ENCODE measurements around the gene CCNY.

CCNY gene

DNA sequence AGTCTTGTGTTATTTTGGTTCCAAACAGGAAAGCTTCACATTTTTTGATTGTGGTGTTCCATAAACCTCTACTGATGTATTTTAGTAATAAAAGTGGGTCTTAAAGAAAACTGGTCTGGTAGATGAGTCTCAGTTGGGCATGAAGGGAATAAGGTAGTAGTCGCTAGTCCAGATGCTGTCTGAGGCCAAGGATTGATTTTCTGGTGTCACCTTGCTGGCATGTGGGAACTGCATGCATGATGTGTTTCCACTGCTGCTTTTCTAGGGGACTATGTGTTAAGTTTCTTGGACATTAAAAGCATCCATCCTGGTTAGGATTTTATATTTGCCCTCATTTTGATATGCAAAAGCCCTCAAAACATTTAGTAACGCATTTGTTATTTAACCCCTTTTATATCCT, 145.1 kb downstream of the CCNY start:
- POLR2A ChIA-PET = no interaction called here
- CTCF ChIA-PET = no interaction called here
- 94% methylated on average over 2 of the region's 2 CpGs for WGBS (ENCODE audit: insufficient coverage)

DNA sequence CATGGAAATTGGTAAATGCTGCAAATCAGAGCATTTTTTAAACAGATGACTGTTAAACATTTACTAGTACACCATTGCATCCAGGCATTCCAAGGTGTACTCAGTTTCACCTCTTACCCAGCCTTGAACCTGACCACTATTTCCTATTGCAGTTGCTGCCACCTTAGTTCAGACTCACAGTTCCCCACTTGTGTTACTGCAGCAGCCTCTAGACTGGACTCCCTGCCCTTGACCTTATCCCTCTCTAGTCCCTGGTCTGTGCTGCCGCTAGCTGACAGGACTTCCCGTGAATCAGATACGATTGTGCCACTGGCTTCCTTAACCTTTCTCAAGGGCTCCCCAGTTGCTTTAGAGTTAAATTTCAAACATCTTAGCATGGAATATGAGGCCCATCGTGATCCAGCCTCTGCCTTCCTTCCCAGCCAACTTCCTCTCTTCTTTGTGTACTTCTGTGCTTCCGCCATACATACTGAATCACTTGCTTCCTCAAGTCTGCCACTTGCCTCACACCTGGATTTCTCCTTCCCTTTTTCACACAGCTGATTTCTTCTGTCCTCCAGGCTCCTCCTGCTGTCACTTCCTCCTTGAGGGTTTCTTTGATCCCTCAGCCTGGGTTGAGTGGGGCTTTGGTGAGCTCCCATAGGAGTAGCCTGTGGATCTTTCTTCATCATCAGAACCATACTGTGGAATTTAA, 150.1 kb downstream of the CCNY start:
- peak in 2 of 3 donors; percentile 42 to 56 for DNase-seq
- Histone ChIP-seq H3K27ac (ENCODE audit: insufficient read depth in 1 of 2, low read depth in 1 of 2, low read length in 2 of 2, poor library complexity in 1 of 2, severe bottlenecking in 2 of 2) (no peak overlapping the region), H3K4me3 (ENCODE audit: control insufficient read depth in 1 of 7, extremely low read depth in 1 of 7, insufficient read depth in 4 of 7, low read depth in 2 of 7, low read length in 6 of 7) (no peak overlapping the region), H3K9me3 (ENCODE audit: control extremely low read depth in 1 of 5, control insufficient read depth in 4 of 5, insufficient read depth in 2 of 5, low read depth in 1 of 5, low read length in 4 of 5) (no peaks in the 10 kb centered on the region), H3K27me3 (replicated peaks in 2 of 5; ENCODE audit: control insufficient read depth in 4 of 5, insufficient read depth in 5 of 5, low read length in 4 of 5) (no peaks in the 10 kb centered on the region), H3K36me3 (ENCODE audit: control insufficient read depth in 4 of 4, insufficient read depth in 4 of 4, low read length in 3 of 4) (peaks cover 7 to 22% (median 17%) of the 10 kb centered on the region in 4 experiments), H3K4me1 (ENCODE audit: control extremely low read depth in 1 of 4, control insufficient read depth in 4 of 4, insufficient read depth in 4 of 4, low read length in 3 of 4) (peaks cover 0 to 14% (median 6%) of the 10 kb centered on the region in 4 experiments)
- WGBS (ENCODE audit: insufficient coverage) = 70% methylated on average over 5 of the region's 5 CpGs
- ChIA-PET POLR2A (no interaction called here), CTCF (no interaction called here)

More for the DNA sequence above, 145.1 kb downstream of the CCNY start:
- Histone ChIP-seq H3K9me3 (ENCODE audit: control extremely low read depth in 1 of 5, control insufficient read depth in 4 of 5, insufficient read depth in 2 of 5, low read depth in 1 of 5, low read length in 4 of 5) (no peaks in the 10 kb centered on the region), H3K4me3 (ENCODE audit: control insufficient read depth in 1 of 7, extremely low read depth in 1 of 7, insufficient read depth in 4 of 7, low read depth in 2 of 7, low read length in 6 of 7) (no peak overlapping the region), H3K36me3 (ENCODE audit: control insufficient read depth in 4 of 4, insufficient read depth in 4 of 4, low read length in 3 of 4) (peaks cover 3 to 12% (median 10%) of the 10 kb centered on the region in 4 experiments), H3K4me1 (ENCODE audit: control extremely low read depth in 1 of 4, control insufficient read depth in 4 of 4, insufficient read depth in 4 of 4, low read length in 3 of 4) (peaks cover 0 to 5% (median 4%) of the 10 kb centered on the region in 4 experiments), H3K27ac (ENCODE audit: insufficient read depth in 1 of 2, low read depth in 1 of 2, low read length in 2 of 2, poor library complexity in 1 of 2, severe bottlenecking in 2 of 2) (no peak overlapping the region), H3K27me3 (replicated peaks in 2 of 5; ENCODE audit: control insufficient read depth in 4 of 5, insufficient read depth in 5 of 5, low read length in 4 of 5) (no peaks in the 10 kb centered on the region)
- DNase-seq = no peak

DNA sequence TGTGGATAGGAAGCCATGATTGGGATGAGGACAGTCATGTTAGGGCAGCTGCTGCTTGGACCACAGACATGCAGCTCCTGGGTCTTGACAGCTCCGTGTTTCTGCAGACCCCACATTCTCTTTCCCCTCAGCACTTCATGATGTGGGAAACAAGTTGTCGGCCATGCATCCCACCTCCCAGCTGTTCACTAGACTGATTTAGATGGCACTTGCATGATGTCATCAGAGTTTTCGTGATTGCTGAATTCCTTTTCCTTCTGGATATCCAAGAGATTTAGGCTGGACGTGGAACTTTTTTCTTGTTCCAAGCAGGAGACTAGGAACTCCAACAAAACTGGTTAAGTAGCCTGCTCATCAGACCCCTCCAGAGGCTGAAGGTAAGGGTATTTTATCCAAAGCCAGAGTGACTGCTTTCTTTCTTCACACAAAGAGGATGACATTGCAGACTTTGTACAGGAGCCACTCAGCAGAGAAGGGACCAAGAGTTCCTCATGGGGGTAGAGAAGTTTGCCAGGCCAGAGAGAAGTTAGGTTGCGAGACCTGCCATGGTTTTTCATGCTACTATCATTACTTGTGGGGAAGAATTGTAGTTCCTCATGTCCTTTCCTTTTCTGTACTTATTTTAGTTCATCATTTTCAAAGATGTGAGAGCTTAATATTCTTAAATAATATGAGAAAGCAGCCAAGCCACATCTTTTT, 151.2 kb downstream of the CCNY start:
- ChIA-PET CTCF (no interaction called here), POLR2A (no interaction called here)
- peaks cover 0 to 14% (median 6%) of the 10 kb centered on the region in 4 experiments for H3K4me1 ChIP-seq (ENCODE audit: control extremely low read depth in 1 of 4, control insufficient read depth in 4 of 4, insufficient read depth in 4 of 4, low read length in 3 of 4)
- H3K4me3 ChIP-seq (ENCODE audit: control insufficient read depth in 1 of 7, extremely low read depth in 1 of 7, insufficient read depth in 4 of 7, low read depth in 2 of 7, low read length in 6 of 7) = no peak overlapping the region
- H3K27ac ChIP-seq (ENCODE audit: insufficient read depth in 1 of 2, low read depth in 1 of 2, low read length in 2 of 2, poor library complexity in 1 of 2, severe bottlenecking in 2 of 2) = no peak overlapping the region
- H3K27me3 ChIP-seq (replicated peaks in 2 of 5; ENCODE audit: control insufficient read depth in 4 of 5, insufficient read depth in 5 of 5, low read length in 4 of 5) = no peaks in the 10 kb centered on the region
- DNase-seq = peak in 1 of 3 donors; percentile 22
- 96% methylated on average over 4 of the region's 5 CpGs for WGBS (ENCODE audit: insufficient coverage)
- H3K36me3 ChIP-seq (ENCODE audit: control insufficient read depth in 4 of 4, insufficient read depth in 4 of 4, low read length in 3 of 4) = peaks cover 7 to 22% (median 17%) of the 10 kb centered on the region in 4 experiments
- H3K9me3 ChIP-seq (ENCODE audit: control extremely low read depth in 1 of 5, control insufficient read depth in 4 of 5, insufficient read depth in 2 of 5, low read depth in 1 of 5, low read length in 4 of 5) = no peaks in the 10 kb centered on the region

DNA sequence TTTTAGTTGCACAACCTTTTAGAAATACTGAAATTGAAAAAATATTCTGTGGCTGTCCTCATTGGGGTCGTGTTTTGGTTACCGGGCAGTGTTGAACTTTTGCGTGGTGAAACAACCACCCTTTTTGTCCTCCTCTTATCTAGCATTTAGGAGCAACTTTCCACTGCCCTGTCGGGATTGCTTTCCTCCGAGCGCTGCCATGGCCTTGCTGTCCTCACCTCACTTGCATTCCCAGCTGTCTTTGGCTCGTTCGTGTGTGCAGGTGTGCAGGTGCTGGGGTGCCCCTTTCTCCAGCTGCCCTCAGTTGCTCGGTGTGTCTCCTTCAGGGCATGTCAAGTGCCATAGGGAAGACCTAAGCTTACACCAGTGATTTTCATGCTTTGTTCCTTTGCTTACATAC, 151.9 kb downstream of the CCNY start:
- POLR2A ChIA-PET = no interaction called here
- 98% methylated on average over 8 of the region's 9 CpGs for whole genome bisulfite sequencing (ENCODE audit: insufficient coverage)
- no peak overlapping the region for H3K4me3 ChIP-seq (ENCODE audit: control insufficient read depth in 1 of 7, extremely low read depth in 1 of 7, insufficient read depth in 4 of 7, low read depth in 2 of 7, low read length in 6 of 7)

DNA sequence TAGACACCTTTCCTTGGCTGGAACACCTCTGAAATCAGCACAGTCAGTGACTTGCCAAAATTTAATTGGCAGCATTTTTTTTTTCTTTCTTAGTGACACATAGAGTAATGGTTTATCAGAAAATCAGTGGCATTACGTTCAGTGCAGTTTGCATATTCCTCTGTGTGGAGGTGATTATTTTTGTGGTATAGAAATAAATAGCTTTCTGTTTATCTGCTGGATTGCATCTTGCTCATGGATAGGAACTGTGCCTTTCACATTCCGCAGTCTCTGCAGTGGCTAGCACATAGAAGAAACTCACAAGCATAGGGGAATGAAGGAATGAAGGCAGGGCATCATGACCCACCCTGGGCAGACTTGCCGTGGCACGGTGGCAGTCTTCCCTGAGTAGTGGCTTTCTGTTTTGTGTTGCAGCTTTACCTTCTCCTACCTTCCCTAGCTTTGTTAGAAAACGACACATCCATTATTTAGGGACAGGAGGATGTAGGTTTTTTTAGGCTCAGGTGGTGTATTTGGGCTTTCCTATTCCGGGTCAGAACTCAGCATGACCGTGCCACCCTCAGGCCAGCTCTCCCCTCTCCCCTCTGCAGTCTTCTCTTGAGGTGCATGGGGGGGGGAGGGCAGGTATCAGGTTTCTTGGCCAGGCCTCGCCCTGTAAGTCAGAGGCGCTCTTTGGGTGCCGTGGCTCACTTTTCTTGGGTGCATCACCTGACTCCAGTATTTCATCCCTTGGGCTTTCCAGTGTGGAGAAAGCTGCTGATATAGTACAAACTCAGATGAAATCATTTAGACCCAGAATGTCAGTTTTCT, 156.3 kb downstream of the CCNY start:
- no peak overlapping the region for H3K4me3 ChIP-seq (ENCODE audit: control insufficient read depth in 1 of 7, extremely low read depth in 1 of 7, insufficient read depth in 4 of 7, low read depth in 2 of 7, low read length in 6 of 7)
- H3K4me1 ChIP-seq (ENCODE audit: control extremely low read depth in 1 of 4, control insufficient read depth in 4 of 4, insufficient read depth in 4 of 4, low read length in 3 of 4) = peaks cover 0 to 12% (median 10%) of the 10 kb centered on the region in 4 experiments
- peak; percentile 10 to 55 (median 15) for DNase-seq
- POLR2A ChIA-PET = no interaction called here
- peaks cover 5 to 8% (median 7%) of the 10 kb centered on the region in 4 experiments for H3K36me3 ChIP-seq (ENCODE audit: control insufficient read depth in 4 of 4, insufficient read depth in 4 of 4, low read length in 3 of 4)
- no peaks in the 10 kb centered on the region for H3K27me3 ChIP-seq (replicated peaks in 2 of 5; ENCODE audit: control insufficient read depth in 4 of 5, insufficient read depth in 5 of 5, low read length in 4 of 5)
- CTCF ChIA-PET = interaction anchor here (0.7 to 1.0 kb wide), 2 partner anchors 9 to 12 kb away, joined by 3 read pairs; no protein-coding TSS in a partner anchor
- no peak overlapping the region for H3K27ac ChIP-seq (ENCODE audit: insufficient read depth in 1 of 2, low read depth in 1 of 2, low read length in 2 of 2, poor library complexity in 1 of 2, severe bottlenecking in 2 of 2)
- WGBS (ENCODE audit: insufficient coverage) = 95% methylated on average over 5 of the region's 10 CpGs
- H3K9me3 ChIP-seq (ENCODE audit: control extremely low read depth in 1 of 5, control insufficient read depth in 4 of 5, insufficient read depth in 2 of 5, low read depth in 1 of 5, low read length in 4 of 5) = no peaks in the 10 kb centered on the region

More for the DNA sequence above, 151.9 kb downstream of the CCNY start:
- peaks cover 7 to 22% (median 17%) of the 10 kb centered on the region in 4 experiments for H3K36me3 ChIP-seq (ENCODE audit: control insufficient read depth in 4 of 4, insufficient read depth in 4 of 4, low read length in 3 of 4)
- peaks cover 0 to 14% (median 6%) of the 10 kb centered on the region in 4 experiments for H3K4me1 ChIP-seq (ENCODE audit: control extremely low read depth in 1 of 4, control insufficient read depth in 4 of 4, insufficient read depth in 4 of 4, low read length in 3 of 4)
- no peaks in the 10 kb centered on the region for H3K27me3 ChIP-seq (replicated peaks in 2 of 5; ENCODE audit: control insufficient read depth in 4 of 5, insufficient read depth in 5 of 5, low read length in 4 of 5)
- no peak overlapping the region for H3K27ac ChIP-seq (ENCODE audit: insufficient read depth in 1 of 2, low read depth in 1 of 2, low read length in 2 of 2, poor library complexity in 1 of 2, severe bottlenecking in 2 of 2)
- DNase-seq = no peak
- H3K9me3 ChIP-seq (ENCODE audit: control extremely low read depth in 1 of 5, control insufficient read depth in 4 of 5, insufficient read depth in 2 of 5, low read depth in 1 of 5, low read length in 4 of 5) = no peaks in the 10 kb centered on the region
- CTCF ChIA-PET = no interaction called here

DNA sequence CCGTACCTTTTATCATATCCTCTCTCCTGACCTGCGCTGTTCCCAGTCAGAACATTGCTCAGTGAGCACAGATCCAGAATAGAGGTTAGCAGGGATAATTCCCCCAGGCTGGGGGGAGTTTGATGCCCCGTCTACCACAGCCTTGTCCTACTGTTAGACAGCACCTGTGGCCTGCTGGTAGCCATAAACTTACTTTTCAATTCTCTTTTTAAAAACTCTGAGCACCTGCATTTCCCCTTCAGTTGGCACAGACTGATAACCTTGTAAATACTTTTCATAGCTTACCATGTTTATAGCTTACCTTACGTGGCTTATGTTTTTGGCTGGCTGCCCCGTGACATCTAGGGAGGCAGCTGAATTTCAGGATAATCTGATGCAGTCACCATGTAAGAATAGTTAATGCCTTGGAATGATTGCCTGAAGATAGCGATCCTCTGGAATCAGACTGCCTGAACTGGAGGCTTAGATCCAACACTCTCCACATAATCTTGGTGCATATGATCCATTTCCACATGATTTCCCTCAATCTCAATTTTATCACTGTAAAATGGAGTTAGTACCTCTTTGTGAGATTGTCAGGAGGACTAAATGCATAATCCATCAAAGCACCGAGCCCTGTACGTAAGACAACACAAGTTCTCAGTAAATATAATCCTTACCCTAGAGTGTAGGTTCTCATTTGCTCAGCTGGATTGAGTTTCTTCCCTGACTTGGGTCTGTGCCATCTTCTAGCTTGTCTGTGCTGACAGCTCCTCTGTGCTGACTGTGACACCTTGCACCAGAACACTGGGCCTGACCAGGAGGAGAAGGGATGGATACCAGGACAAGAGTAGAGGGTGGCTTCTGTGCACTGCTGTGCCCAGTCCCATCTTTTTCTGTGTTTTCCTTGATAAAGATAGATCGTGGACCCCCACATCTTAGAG, 157.1 kb downstream of the CCNY start:
- Histone ChIP-seq H3K27ac (ENCODE audit: insufficient read depth in 1 of 2, low read depth in 1 of 2, low read length in 2 of 2, poor library complexity in 1 of 2, severe bottlenecking in 2 of 2) (no peak overlapping the region), H3K27me3 (replicated peaks in 2 of 5; ENCODE audit: control insufficient read depth in 4 of 5, insufficient read depth in 5 of 5, low read length in 4 of 5) (no peaks in the 10 kb centered on the region), H3K36me3 (ENCODE audit: control insufficient read depth in 4 of 4, insufficient read depth in 4 of 4, low read length in 3 of 4) (peaks cover 0 to 8% (median 5%) of the 10 kb centered on the region in 4 experiments), H3K4me1 (ENCODE audit: control extremely low read depth in 1 of 4, control insufficient read depth in 4 of 4, insufficient read depth in 4 of 4, low read length in 3 of 4) (peaks cover 0 to 12% (median 10%) of the 10 kb centered on the region in 4 experiments), H3K4me3 (ENCODE audit: control insufficient read depth in 1 of 7, extremely low read depth in 1 of 7, insufficient read depth in 4 of 7, low read depth in 2 of 7, low read length in 6 of 7) (no peak overlapping the region), H3K9me3 (ENCODE audit: control extremely low read depth in 1 of 5, control insufficient read depth in 4 of 5, insufficient read depth in 2 of 5, low read depth in 1 of 5, low read length in 4 of 5) (no peaks in the 10 kb centered on the region)
- no peak for DNase-seq
- CTCF ChIA-PET = interaction anchor here (0.7 to 1.0 kb wide), 2 partner anchors 10 to 11 kb away, joined by 3 read pairs; no protein-coding TSS in a partner anchor
- 100% methylated on average over 5 of the region's 9 CpGs for WGBS (ENCODE audit: insufficient coverage)
- POLR2A ChIA-PET = no interaction called here

Measured in common myeloid progenitor, CD34-positive (primary cell).